Measurements from ENCODE around the gene FNBP1. TPM values are rescaled to one million over a fixed set of nuclear protein-coding genes. Genes with fewer than 3 reads are reported as not detected.

Gene FNBP1
- total and polyA plus RNA-seq, 2 of the 8 experiments (the other 6 are each of a cell fraction or from before 2014, with no cell fraction given), result 7.2 to 40.9 TPM

DNA sequence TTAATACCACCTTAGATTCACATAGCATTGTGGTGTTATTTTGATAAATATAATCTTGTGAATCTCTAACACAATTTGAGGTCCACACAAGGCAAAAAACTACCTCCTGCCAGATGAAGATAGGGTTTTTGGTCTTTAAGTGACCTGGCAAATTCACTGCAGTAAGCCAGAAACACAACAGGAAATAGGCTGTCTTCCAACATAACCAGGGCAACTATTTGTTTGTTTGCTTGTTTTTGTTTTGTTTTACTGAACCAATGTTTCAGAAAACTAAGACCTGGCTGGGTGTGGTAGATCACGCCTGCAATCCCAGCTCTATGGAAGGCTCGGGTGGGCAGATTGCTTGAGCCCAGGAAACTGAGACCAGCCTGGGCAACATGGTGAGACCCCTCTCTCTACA, 112.2 kb downstream of the FNBP1 start (continued):
- TF ChIP-seq BCL11A (IDR thresholded peaks at IDR 0.05; ENCODE audit: low read depth in 2 of 2, low read length in 2 of 2) (no peak), KDM4A (IDR thresholded peaks at IDR 0.05; ENCODE audit: low read depth, low read length, severe bottlenecking) (no peak), RNF2 (IDR thresholded peaks at IDR 0.05; ENCODE audit: borderline replicate concordance, low read depth, low read length, missing control alignments, poor library complexity, severe bottlenecking) (no peak)
